B cell (primary cell): ENCODE measurements around the gene FCRL6. TPM values are rescaled to one million over a fixed set of nuclear protein-coding genes. Genes with fewer than 3 reads are reported as not detected.

Source experiments
- ATAC-seq: fragments of 200-7000 bp; cut with Tn5 transposase; one replicate; pipeline ENCODE4 v1.10.0; 2021; ENCODE audit warnings: low read depth, mild to moderate bottlenecking, moderate number of reproducible peaks, moderate library complexity
- CTCF ChIA-PET: fragments of 350-600 bp; sonication (Branson Sonifier 250); formaldehyde crosslinking; loops from one replicate; lab custom pipeline; 2021; ENCODE audit warnings: antibody characterized with exemption, inconsistent platforms; lab: Charles Lee
- POLR2A ChIA-PET: fragments of 350-600 bp; sonication (Branson Sonifier 250); formaldehyde crosslinking; loops from one replicate; lab custom pipeline; 2021; ENCODE audit warnings: antibody characterized with exemption; lab: Charles Lee
- DNase-seq: peaks from one replicate; pipeline ENCODE4 v3.0.0; 2013
- H2AFZ ChIP-seq: 2 replicates; pipeline ENCODE4 v1.6.1; 2012; ENCODE audit warnings: mild to moderate bottlenecking, low read depth, low read length; ENCODE audit not compliant: insufficient read depth, poor library complexity, severe bottlenecking
- H3K27ac ChIP-seq, 2 donors: 1 replicate in 1 of 2; 2 replicates in 1 of 2; pipeline ENCODE4 v1.5.1; 2012 to 2013; ENCODE audit warnings: low read length in 2 of 2, mild to moderate bottlenecking in 2 of 2, moderate library complexity in 1 of 2
- H3K27me3 ChIP-seq, 4 experiments: fragments of 200-600 bp in 1 of 4; sonication (generic) in 1 of 4; replicated peaks in 1 of 4; 1 replicate in 2 of 4; 2 replicates in 2 of 4; pipeline versions ENCODE4 v1.6.1 to v1.7.0; 2013 to 2016; ENCODE audit warnings: low read length in 3 of 4, mild to moderate bottlenecking in 2 of 4, mixed read lengths in 1 of 4, moderate library complexity in 1 of 4; ENCODE audit not compliant: insufficient read depth in 4 of 4, control insufficient read depth in 3 of 4; ENCODE audit errors: control extremely low read depth in 1 of 4
- H3K36me3 ChIP-seq, 2 experiments: replicated peaks in 1 of 2; 1 replicate in 1 of 2; 2 replicates in 1 of 2; pipeline versions ENCODE4 v1.6.1 to v1.7.1; 2013; ENCODE audit warnings: low read length in 1 of 2; ENCODE audit not compliant: insufficient read depth in 2 of 2, control insufficient read depth in 1 of 2; ENCODE audit errors: control extremely low read depth in 1 of 2, extremely low read depth in 1 of 2
- H3K4me1 ChIP-seq, 2 donors: fragments of 200-600 bp in 1 of 2; sonication (generic) in 1 of 2; 1 replicate in 1 of 2; 2 replicates in 1 of 2; pipeline versions ENCODE4 v1.5.1 to v1.6.1; 2013 to 2017; ENCODE audit warnings: low read length in 2 of 2; ENCODE audit not compliant: control insufficient read depth in 2 of 2, insufficient read depth in 2 of 2
- H3K4me2 ChIP-seq: replicated peaks from 2 replicates; pipeline ENCODE3; 2012; ENCODE audit warnings: mild to moderate bottlenecking, low read depth, low read length; ENCODE audit not compliant: poor library complexity, severe bottlenecking
- H3K4me3 ChIP-seq, 5 experiments: fragments of 200-600 bp in 1 of 5; sonication (generic) in 1 of 5; 1 replicate in 3 of 5; 2 replicates in 2 of 5; pipeline versions ENCODE4 v1.5.1 to v1.7.0; 2011 to 2016; ENCODE audit warnings: low read length in 4 of 5, mild to moderate bottlenecking in 4 of 5, low read depth in 2 of 5, control low read depth in 1 of 5, moderate library complexity in 1 of 5; ENCODE audit not compliant: insufficient read depth in 1 of 5; ENCODE audit errors: control extremely low read depth in 1 of 5, extremely low read depth in 1 of 5
- H3K79me2 ChIP-seq: fragments of 200-600 bp; sonication (generic); one replicate; pipeline ENCODE4 v1.6.0; 2016; ENCODE audit warnings: low read length; ENCODE audit not compliant: control insufficient read depth, insufficient read depth
- H3K9ac ChIP-seq: fragments of 200-600 bp; sonication (generic); 2 replicates; pipeline ENCODE4 v1.6.1; 2017; ENCODE audit warnings: mild to moderate bottlenecking, low read length, moderate library complexity
- H3K9me3 ChIP-seq, 3 donors: one replicate each; pipeline versions ENCODE4 v1.6.1 to v1.7.1; 2013; ENCODE audit warnings: low read length in 2 of 3; ENCODE audit not compliant: control insufficient read depth in 2 of 3, insufficient read depth in 1 of 3; ENCODE audit errors: control extremely low read depth in 1 of 3
- H4K20me1 ChIP-seq: 2 replicates; pipeline ENCODE4 v1.6.0; 2012; ENCODE audit warnings: mild to moderate bottlenecking, low read length; ENCODE audit not compliant: insufficient read depth, control insufficient read depth, poor library complexity, severe bottlenecking
- H3K27ac Mint-ChIP-seq: one replicate; pipeline ENCODE4 v1.8.0; 2021; ENCODE audit warnings: mixed read lengths
- H3K27me3 Mint-ChIP-seq: one replicate; pipeline ENCODE4 v1.8.0; 2021; ENCODE audit warnings: mixed read lengths
- H3K4me1 Mint-ChIP-seq: one replicate; pipeline ENCODE4 v1.8.0; 2021; ENCODE audit warnings: mixed read lengths
- H3K4me3 Mint-ChIP-seq: one replicate; pipeline ENCODE4 v1.8.0; 2021; ENCODE audit warnings: mixed read lengths
- H3K9me3 Mint-ChIP-seq: one replicate; pipeline ENCODE4 v1.8.0; 2022; ENCODE audit warnings: mixed read lengths; ENCODE audit not compliant: insufficient read depth
- EZH2 ChIP-seq: IDR thresholded peaks from 2 replicates; pipeline ENCODE4 v1.6.1; 2012; ENCODE audit warnings: borderline replicate concordance, low read depth, mild to moderate bottlenecking, moderate library complexity, low read length; ENCODE audit not compliant: insufficient read depth, poor library complexity, severe bottlenecking
- WGBS: methylation state at CpG from one replicate; pipeline ENCODE4 v1.1.5; 2013; ENCODE audit warnings: missing lambda C conversion rate; ENCODE audit not compliant: insufficient coverage; 5-methylcytosine and 5-hydroxymethylcytosine counted together
- intact Hi-C: fragments of 100-400 bp; cut with micrococcal nuclease; formaldehyde crosslinking; loops from one replicate; pipeline ENCODE4 v1.10.0; 2022
- polyA minus RNA-seq: library from RNA; depleted of rRNA, polyadenylated mRNA; stranded (reverse); fragments of >200 nt; gene quantifications from 2 replicates; pipeline ENCODE4 v1.2.3, GENCODE V29; 2012
- polyA plus RNA-seq: library from polyadenylated mRNA; depleted of rRNA; stranded (reverse); fragments of >200 nt; gene quantifications from 2 replicates; pipeline ENCODE4 v1.2.3, GENCODE V29; 2012
- total RNA-seq, 2 donors: library from RNA; stranded (reverse); fragments of 120-200 nt in 1 of 2; gene quantifications; 1 replicate in 1 of 2; 2 replicates in 1 of 2; pipeline versions ENCODE4 v1.2.3 to v1.2.4, GENCODE V29; 2013 to 2022
- TF ChIP-seq, protein P1 (sequence below): fragments of 200-600 bp; IDR thresholded peaks from one replicate; pipeline ENCODE4 v1.8.0; 2022; ENCODE audit warnings: antibody characterized with exemption, mild to moderate bottlenecking

FCRL6 gene, protein sequence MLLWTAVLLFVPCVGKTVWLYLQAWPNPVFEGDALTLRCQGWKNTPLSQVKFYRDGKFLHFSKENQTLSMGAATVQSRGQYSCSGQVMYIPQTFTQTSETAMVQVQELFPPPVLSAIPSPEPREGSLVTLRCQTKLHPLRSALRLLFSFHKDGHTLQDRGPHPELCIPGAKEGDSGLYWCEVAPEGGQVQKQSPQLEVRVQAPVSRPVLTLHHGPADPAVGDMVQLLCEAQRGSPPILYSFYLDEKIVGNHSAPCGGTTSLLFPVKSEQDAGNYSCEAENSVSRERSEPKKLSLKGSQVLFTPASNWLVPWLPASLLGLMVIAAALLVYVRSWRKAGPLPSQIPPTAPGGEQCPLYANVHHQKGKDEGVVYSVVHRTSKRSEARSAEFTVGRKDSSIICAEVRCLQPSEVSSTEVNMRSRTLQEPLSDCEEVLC
- 0.19 TPM in 1 of 2 replicates, not detected in the other for total RNA-seq
- total RNA-seq (2013) = 0.28 TPM
- 0.81 and 1.2 TPM in 2 replicates for polyA plus RNA-seq
- 0.64 TPM in 1 of 2 replicates, not detected in the other for polyA minus RNA-seq

- H3K9me3 ChIP-seq = no peaks in the 10 kb centered on the region
- no peaks in the 10 kb centered on the region for H4K20me1 ChIP-seq
- no peak for ATAC-seq
- no peaks in the 10 kb centered on the region for H3K79me2 ChIP-seq
- ChIA-PET CTCF (interaction anchor here (1.4 to 11.7 kb wide), 8 partner anchors 12 to 203 kb away, joined by 3 to 252 read pairs (median 8); partner anchors contain the start of genes DUSP23 and IGSF9), POLR2A (no interaction called here)
- intact Hi-C loops = no loop called here
- H3K4me1 Mint-ChIP-seq = peaks cover 9% of the 10 kb centered on the region
- no peak for DNase-seq
- no peaks in the 10 kb centered on the region for H3K36me3 ChIP-seq
- H3K27me3 Mint-ChIP-seq = peaks cover 77% of the 10 kb centered on the region
- H3K4me2 ChIP-seq = no peak within 1 kb of the TSS
- TF ChIP-seq EZH2 = no peak
- H3K4me1 ChIP-seq = peaks cover 0 to 7% of the 10 kb centered on the region in 2 donors
- no peak within 1 kb of the TSS for H3K4me3 Mint-ChIP-seq
- peaks cover 0 to 31% (median 15%) of the 10 kb centered on the region in 4 experiments for H3K27me3 ChIP-seq
- H3K9me3 Mint-ChIP-seq = no peaks in the 10 kb centered on the region
- H3K27ac ChIP-seq = no peak within 1 kb of the TSS
- H3K9ac ChIP-seq = no peak within 1 kb of the TSS
- no peak within 1 kb of the TSS for H2AFZ ChIP-seq
- H3K4me3 ChIP-seq = no peak within 1 kb of the TSS
- no peak within 1 kb of the TSS for H3K27ac Mint-ChIP-seq
- WGBS = 82% methylated on average over 7 of the region's 8 CpGs
Observed at GRCh38 chr1:159802111-159802510, at the start of gene FCRL6. Gene FCRL6 (plus strand): TSS chr1:159802360. CDS start chr1:159802425, 65 bp downstream.

GRCh38 chr1:159753386-159753785 lies 48.8 kb upstream of the FCRL6 start:
- no peaks in the 10 kb centered on the region for H4K20me1 ChIP-seq
- H3K27ac ChIP-seq = no peak overlapping the region
- no peak overlapping the region for H3K9ac ChIP-seq
- ATAC-seq (no peak), DNase-seq (no peak)
- H3K9me3 Mint-ChIP-seq = no peaks in the 10 kb centered on the region
- no peaks in the 10 kb centered on the region for H3K4me1 ChIP-seq
- WGBS = 89% methylated on average over 3 of the region's 4 CpGs
- no peaks in the 10 kb centered on the region for H3K79me2 ChIP-seq
- no peak for TF ChIP-seq EZH2
- TF ChIP-seq, protein P1, sequence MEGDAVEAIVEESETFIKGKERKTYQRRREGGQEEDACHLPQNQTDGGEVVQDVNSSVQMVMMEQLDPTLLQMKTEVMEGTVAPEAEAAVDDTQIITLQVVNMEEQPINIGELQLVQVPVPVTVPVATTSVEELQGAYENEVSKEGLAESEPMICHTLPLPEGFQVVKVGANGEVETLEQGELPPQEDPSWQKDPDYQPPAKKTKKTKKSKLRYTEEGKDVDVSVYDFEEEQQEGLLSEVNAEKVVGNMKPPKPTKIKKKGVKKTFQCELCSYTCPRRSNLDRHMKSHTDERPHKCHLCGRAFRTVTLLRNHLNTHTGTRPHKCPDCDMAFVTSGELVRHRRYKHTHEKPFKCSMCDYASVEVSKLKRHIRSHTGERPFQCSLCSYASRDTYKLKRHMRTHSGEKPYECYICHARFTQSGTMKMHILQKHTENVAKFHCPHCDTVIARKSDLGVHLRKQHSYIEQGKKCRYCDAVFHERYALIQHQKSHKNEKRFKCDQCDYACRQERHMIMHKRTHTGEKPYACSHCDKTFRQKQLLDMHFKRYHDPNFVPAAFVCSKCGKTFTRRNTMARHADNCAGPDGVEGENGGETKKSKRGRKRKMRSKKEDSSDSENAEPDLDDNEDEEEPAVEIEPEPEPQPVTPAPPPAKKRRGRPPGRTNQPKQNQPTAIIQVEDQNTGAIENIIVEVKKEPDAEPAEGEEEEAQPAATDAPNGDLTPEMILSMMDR = no peak
- H3K4me2 ChIP-seq = no peak overlapping the region
- no peak overlapping the region for H3K27ac Mint-ChIP-seq
- no peak overlapping the region for H3K4me3 ChIP-seq
- no peaks in the 10 kb centered on the region for H3K9me3 ChIP-seq
- H3K27me3 ChIP-seq = peaks cover 0 to 3% (median 1%) of the 10 kb centered on the region in 4 experiments
- H2AFZ ChIP-seq = no peak overlapping the region
- no peaks in the 10 kb centered on the region for H3K4me1 Mint-ChIP-seq
- ChIA-PET POLR2A (no interaction called here), CTCF (no interaction called here)
- H3K27me3 Mint-ChIP-seq = peaks cover 13% of the 10 kb centered on the region
- no peaks in the 10 kb centered on the region for H3K36me3 ChIP-seq
- intact Hi-C loops = no loop called here
- no peak overlapping the region for H3K4me3 Mint-ChIP-seq
